NT2/D1 (cell line): Measurements from ENCODE around the gene MSANTD7.

Experiments used
- SUZ12 ChIP-seq: IDR thresholded peaks from 2 replicates; pipeline ENCODE4 v1.6.1; 2011; ENCODE audit not compliant: insufficient read length, insufficient read depth; ENCODE audit errors: extremely low read depth
- YY1 ChIP-seq: IDR thresholded peaks from 2 replicates; pipeline ENCODE4 v1.6.1; 2011; ENCODE audit not compliant: insufficient read length, insufficient read depth

DNA sequence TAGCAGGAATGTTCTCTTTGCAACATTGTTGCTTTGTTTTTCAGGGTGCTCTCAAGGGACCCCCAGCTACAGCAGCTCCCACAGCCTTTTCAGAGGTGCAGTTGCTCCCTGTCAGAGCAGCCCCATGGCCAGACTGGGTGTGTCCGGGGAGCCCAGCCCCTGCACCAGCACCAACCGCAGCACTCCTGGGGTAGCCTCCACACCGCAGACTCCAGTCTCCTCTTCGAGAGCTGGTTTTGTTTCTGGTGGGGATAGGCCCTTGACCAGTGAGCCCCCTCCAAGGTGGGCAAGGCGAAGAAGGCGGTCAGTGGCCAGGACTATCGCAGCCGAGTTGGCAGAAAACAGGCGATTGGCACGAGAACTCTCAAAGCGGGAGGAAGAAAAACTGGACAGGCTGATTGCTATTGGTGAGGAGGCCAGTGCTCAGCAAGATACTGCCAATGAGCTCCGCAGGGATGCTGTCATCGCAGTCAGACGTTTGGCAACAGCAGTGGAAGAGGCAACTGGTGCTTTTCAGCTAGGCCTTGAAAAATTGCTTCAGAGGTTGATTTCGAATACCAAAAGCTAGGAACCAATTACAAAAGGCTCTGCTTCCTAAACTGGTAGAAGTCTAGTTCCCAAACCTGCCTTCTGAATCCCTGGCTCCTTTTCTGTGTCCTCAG lies 5.4 kb downstream of the MSANTD7 start:
- no peak for TF ChIP-seq SUZ12
- TF ChIP-seq YY1, result no peak
